Loucy (cell line): Measurements from ENCODE around the gene NTN4.

Source experiments
- H2AFZ ChIP-seq: fragments of 200-600 bp; sonication (generic); 2 replicates; pipeline ENCODE4 v1.6.0; 2016; ENCODE audit warnings: antibody characterized with exemption, mild to moderate bottlenecking, low read length, moderate library complexity
- H3F3A ChIP-seq: fragments of 200-600 bp; 2 replicates; pipeline ENCODE4 v1.6.0; 2016; ENCODE audit warnings: antibody characterized with exemption, low read depth, mild to moderate bottlenecking
- H3K27me3 ChIP-seq: fragments of 200-600 bp; sonication (generic); 2 replicates; pipeline ENCODE4 v1.6.1; 2014; ENCODE audit warnings: low read length, mild to moderate bottlenecking; ENCODE audit not compliant: insufficient read depth, poor library complexity, severe bottlenecking
- H3K36me3 ChIP-seq: fragments of 200-600 bp; sonication (generic); 2 replicates; pipeline ENCODE4 v1.6.1; 2016; ENCODE audit warnings: low read length; ENCODE audit not compliant: insufficient read depth
- H3K4me1 ChIP-seq: fragments of 200-600 bp; sonication (generic); 2 replicates; pipeline ENCODE4 v1.5.1; 2014; ENCODE audit warnings: low read length, mild to moderate bottlenecking; ENCODE audit not compliant: insufficient read depth, poor library complexity, severe bottlenecking
- H3K4me2 ChIP-seq: fragments of 200-600 bp; sonication (generic); 2 replicates; pipeline ENCODE4 v1.6.0; 2014; ENCODE audit warnings: antibody characterized with exemption, low read length, low read depth, mild to moderate bottlenecking; ENCODE audit not compliant: poor library complexity, severe bottlenecking
- H3K4me3 ChIP-seq: fragments of 200-600 bp; sonication (generic); 2 replicates; pipeline ENCODE4 v1.5.1; 2014; ENCODE audit warnings: low read length, mild to moderate bottlenecking, mixed read lengths; ENCODE audit not compliant: poor library complexity, severe bottlenecking
- H3K79me2 ChIP-seq: fragments of 200-600 bp; sonication (generic); 2 replicates; pipeline ENCODE4 v1.6.1; 2014; ENCODE audit warnings: low read length; ENCODE audit not compliant: insufficient read depth
- H3K9ac ChIP-seq: fragments of 200-600 bp; sonication (generic); 2 replicates; pipeline ENCODE4 v1.6.0; 2014; ENCODE audit warnings: mild to moderate bottlenecking, low read depth, low read length, moderate library complexity; ENCODE audit not compliant: poor library complexity, severe bottlenecking
- H3K9me2 ChIP-seq: fragments of 200-600 bp; sonication (generic); replicated peaks from 2 replicates; pipeline ENCODE4 v1.6.1; 2016; ENCODE audit warnings: low read depth, low read length, mixed read lengths
- H3K9me3 ChIP-seq: fragments of 200-600 bp; sonication (generic); 2 replicates; pipeline ENCODE4 v1.6.1; 2014; ENCODE audit warnings: mild to moderate bottlenecking, antibody characterized with exemption, low read length, low read depth; ENCODE audit not compliant: insufficient read depth
- H4K20me1 ChIP-seq: fragments of 200-600 bp; sonication (generic); 2 replicates; pipeline ENCODE4 v1.6.0; 2014; ENCODE audit warnings: antibody characterized with exemption, low read length, mild to moderate bottlenecking; ENCODE audit not compliant: insufficient read depth, poor library complexity, severe bottlenecking
- EZH2phosphoT487 ChIP-seq: fragments of 200-600 bp; IDR thresholded peaks from 2 replicates; pipeline ENCODE4 v1.6.1; 2018; ENCODE audit warnings: antibody characterized with exemption, mild to moderate bottlenecking, moderate library complexity, borderline replicate concordance
- TF ChIP-seq, protein P1 (sequence below): fragments of 200-600 bp; sonication (generic); conservative IDR thresholded peaks from 2 replicates; pipeline ENCODE4 v1.5.1; 2014; ENCODE audit warnings: mild to moderate bottlenecking, antibody characterized with exemption, low read length

Gene NTN4

DNA sequence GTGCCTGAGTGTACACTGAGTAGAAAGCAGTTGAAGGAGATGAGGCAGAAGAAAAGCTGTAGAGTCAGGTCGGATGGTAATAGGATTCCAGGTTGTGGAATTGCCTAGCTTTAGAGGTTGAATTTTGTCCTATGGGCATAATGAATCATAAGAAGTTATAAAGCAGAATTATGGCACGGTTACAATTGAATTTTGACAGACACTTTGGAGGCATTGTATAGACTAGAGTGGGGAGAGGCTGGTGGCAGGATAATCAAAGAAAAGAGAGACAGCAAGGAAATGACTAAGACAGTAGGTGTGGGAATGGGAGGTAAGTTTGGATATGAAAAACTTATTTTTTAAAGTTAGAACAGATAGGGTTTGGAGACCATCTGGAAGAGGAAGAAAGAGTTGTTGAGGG lies 102.6 kb downstream of the NTN4 start:
- Histone ChIP-seq H3F3A (no peaks in the 10 kb centered on the region), H3K4me2 (no peak overlapping the region)

DNA sequence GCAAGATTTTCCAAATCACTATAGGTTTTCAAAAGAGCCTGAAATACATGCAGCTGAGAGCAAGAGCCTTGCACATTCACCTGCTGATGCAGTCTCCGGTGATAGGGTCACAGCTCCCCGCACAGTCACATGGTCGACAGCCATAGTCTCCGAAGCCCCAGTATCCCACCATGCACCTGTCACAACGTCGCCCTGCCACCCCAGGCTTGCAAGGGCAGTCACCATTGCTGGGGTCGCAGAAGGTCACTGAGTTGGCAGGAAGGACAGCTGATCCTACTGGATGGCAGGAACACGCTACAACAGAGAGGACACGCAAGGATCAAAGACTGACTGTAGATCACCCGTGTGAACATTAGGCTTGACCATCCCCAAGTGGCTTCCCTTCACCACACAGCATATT lies 107.1 kb downstream of the NTN4 start:
- Histone ChIP-seq H3K36me3 (no peaks in the 10 kb centered on the region), H3K27me3 (no peaks in the 10 kb centered on the region), H3K4me1 (no peaks in the 10 kb centered on the region), H3K9me2 (no peaks in the 10 kb centered on the region), H2AFZ (no peak overlapping the region), H3K79me2 (no peaks in the 10 kb centered on the region), H3K9me3 (no peaks in the 10 kb centered on the region), H3K4me2 (no peak overlapping the region), H3K4me3 (no peak overlapping the region), H4K20me1 (no peaks in the 10 kb centered on the region), H3K9ac (no peak overlapping the region), H3F3A (no peaks in the 10 kb centered on the region)
- TF ChIP-seq EZH2phosphoT487 = no peak
- TF ChIP-seq, protein P1, sequence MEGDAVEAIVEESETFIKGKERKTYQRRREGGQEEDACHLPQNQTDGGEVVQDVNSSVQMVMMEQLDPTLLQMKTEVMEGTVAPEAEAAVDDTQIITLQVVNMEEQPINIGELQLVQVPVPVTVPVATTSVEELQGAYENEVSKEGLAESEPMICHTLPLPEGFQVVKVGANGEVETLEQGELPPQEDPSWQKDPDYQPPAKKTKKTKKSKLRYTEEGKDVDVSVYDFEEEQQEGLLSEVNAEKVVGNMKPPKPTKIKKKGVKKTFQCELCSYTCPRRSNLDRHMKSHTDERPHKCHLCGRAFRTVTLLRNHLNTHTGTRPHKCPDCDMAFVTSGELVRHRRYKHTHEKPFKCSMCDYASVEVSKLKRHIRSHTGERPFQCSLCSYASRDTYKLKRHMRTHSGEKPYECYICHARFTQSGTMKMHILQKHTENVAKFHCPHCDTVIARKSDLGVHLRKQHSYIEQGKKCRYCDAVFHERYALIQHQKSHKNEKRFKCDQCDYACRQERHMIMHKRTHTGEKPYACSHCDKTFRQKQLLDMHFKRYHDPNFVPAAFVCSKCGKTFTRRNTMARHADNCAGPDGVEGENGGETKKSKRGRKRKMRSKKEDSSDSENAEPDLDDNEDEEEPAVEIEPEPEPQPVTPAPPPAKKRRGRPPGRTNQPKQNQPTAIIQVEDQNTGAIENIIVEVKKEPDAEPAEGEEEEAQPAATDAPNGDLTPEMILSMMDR = no peak

More for the DNA sequence above, 102.6 kb downstream of the NTN4 start:
- no peaks in the 10 kb centered on the region for H3K79me2 ChIP-seq
- H3K9me2 ChIP-seq = no peaks in the 10 kb centered on the region
- no peak overlapping the region for H2AFZ ChIP-seq
- H3K9ac ChIP-seq = no peak overlapping the region
- no peaks in the 10 kb centered on the region for H4K20me1 ChIP-seq
- no peaks in the 10 kb centered on the region for H3K36me3 ChIP-seq
- no peaks in the 10 kb centered on the region for H3K27me3 ChIP-seq
- H3K4me3 ChIP-seq = no peak overlapping the region
- no peaks in the 10 kb centered on the region for H3K4me1 ChIP-seq
- H3K9me3 ChIP-seq = no peaks in the 10 kb centered on the region
- TF ChIP-seq EZH2phosphoT487 = no peak
- TF ChIP-seq, protein P1 = no peak

DNA sequence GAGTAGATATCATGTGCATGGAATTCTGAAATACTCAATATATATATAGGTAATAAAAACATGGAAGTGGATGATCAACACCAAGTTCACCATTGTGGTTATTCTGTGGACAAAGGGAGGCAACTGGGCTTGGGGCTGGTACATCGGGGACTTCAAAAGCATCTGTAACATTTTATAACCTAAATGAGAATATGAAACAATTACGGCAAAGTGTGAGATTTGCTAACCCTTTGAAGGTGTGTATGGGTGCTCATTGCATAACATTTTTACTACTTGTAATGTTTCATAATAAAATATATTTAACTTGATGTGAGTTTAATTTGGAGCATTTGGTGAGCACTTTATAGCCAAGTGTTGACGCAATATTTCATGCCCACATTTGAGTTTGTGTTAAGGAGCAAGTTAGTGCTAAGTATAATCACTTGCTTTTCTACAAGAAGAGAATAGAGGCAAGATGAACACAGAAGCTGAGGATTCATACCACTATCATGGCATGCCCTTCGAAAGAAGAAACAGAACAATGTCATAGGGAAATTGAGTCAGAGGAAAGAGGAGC lies 109.3 kb downstream of the NTN4 start:
- TF ChIP-seq, protein P1 = no peak
- TF ChIP-seq EZH2phosphoT487 = no peak
- H3K9ac ChIP-seq = no peak overlapping the region
- H3K9me3 ChIP-seq = no peaks in the 10 kb centered on the region
- H3K4me1 ChIP-seq = no peaks in the 10 kb centered on the region
- H4K20me1 ChIP-seq = no peaks in the 10 kb centered on the region
- no peak overlapping the region for H3K4me2 ChIP-seq
- H3K9me2 ChIP-seq = no peaks in the 10 kb centered on the region
- no peaks in the 10 kb centered on the region for H3K36me3 ChIP-seq
- no peak overlapping the region for H3K4me3 ChIP-seq
- no peak overlapping the region for H2AFZ ChIP-seq
- H3F3A ChIP-seq = no peaks in the 10 kb centered on the region
- H3K27me3 ChIP-seq = no peaks in the 10 kb centered on the region
- H3K79me2 ChIP-seq = no peaks in the 10 kb centered on the region
